GM12878 (cell line): ENCODE results near the gene SPATA24.

Experiments used
- ZNF274 ChIP-seq: IDR thresholded peaks from one replicate; pipeline ENCODE4 v1.8.0; 2011; ENCODE audit not compliant: insufficient read length, insufficient read depth
- TF ChIP-seq, protein P1 (sequence below), 3 experiments: IDR thresholded peaks in 2 of 3; conservative IDR thresholded peaks in 1 of 3; 2 replicates each; pipeline ENCODE4 v1.5.1; 2011; ENCODE audit warnings: low read depth in 3 of 3, low read length in 3 of 3, mild to moderate bottlenecking in 3 of 3, control low read depth in 2 of 3, moderate library complexity in 2 of 3, inconsistent platforms in 1 of 3, mixed read lengths in 1 of 3; ENCODE audit not compliant: control insufficient read depth in 2 of 3, insufficient read depth in 1 of 3; ENCODE audit errors: extremely low read depth in 1 of 3

DNA sequence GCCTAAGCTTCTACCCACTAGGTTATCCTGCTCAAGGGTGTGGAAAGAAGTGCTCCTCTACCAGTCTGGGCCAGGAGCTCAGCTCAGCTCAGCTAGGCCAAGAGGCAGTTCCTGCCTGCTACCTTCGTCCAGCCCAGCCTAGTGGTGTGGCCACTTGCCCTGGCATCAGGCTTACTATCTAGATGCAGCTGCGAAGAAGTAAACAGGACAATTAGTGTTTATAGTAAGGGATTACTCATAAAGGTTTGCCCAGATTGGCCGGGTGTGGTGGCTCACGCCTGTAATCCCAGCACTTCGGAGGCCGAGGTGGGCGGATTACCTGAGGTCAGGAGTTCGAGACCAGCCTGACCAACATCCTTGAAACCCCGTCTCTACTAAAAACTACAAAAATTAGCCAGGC is 12.8 kb upstream of the SPATA24 start:
- TF ChIP-seq, protein P1, sequence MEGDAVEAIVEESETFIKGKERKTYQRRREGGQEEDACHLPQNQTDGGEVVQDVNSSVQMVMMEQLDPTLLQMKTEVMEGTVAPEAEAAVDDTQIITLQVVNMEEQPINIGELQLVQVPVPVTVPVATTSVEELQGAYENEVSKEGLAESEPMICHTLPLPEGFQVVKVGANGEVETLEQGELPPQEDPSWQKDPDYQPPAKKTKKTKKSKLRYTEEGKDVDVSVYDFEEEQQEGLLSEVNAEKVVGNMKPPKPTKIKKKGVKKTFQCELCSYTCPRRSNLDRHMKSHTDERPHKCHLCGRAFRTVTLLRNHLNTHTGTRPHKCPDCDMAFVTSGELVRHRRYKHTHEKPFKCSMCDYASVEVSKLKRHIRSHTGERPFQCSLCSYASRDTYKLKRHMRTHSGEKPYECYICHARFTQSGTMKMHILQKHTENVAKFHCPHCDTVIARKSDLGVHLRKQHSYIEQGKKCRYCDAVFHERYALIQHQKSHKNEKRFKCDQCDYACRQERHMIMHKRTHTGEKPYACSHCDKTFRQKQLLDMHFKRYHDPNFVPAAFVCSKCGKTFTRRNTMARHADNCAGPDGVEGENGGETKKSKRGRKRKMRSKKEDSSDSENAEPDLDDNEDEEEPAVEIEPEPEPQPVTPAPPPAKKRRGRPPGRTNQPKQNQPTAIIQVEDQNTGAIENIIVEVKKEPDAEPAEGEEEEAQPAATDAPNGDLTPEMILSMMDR (IDR thresholded peaks at IDR 0.05 in 2 of 3, conservative IDR thresholded peaks at IDR 0.05 in 1 of 3; ENCODE audit: control insufficient read depth in 2 of 3, extremely low read depth in 1 of 3, insufficient read depth in 1 of 3, low read depth in 3 of 3, low read length in 3 of 3), result no peak
- TF ChIP-seq ZNF274, result no peak
